Calu3 (cell line): Measurements from ENCODE around the gene CNPY1. TPM values are rescaled to one million over a fixed set of nuclear protein-coding genes. Genes with fewer than 3 reads are reported as not detected.

ENCODE experiments used
- BruUV-seq: library from RNA; stranded (reverse); fragments of 400-500 nt; replicated peaks from 2 replicates; lab custom pipeline; 2021; lab: Mats Ljungman, UMichigan
- CTCF ChIA-PET: fragments of 300-600 bp; sonication (Branson Sonifier 250); formaldehyde crosslinking; loops from one replicate; lab custom pipeline; 2022; ENCODE audit warnings: antibody characterized with exemption; lab: Charles Lee
- DNase-seq: peaks from one replicate; pipeline ENCODE4 v3.0.0; 2022
- H3K27ac Mint-ChIP-seq: one replicate; pipeline ENCODE4 v1.8.0; 2022; ENCODE audit warnings: mixed read lengths; ENCODE audit not compliant: unreplicated experiment
- H3K27me3 Mint-ChIP-seq: one replicate; pipeline ENCODE4 v1.8.0; 2022; ENCODE audit warnings: mixed read lengths; ENCODE audit not compliant: unreplicated experiment
- H3K36me3 Mint-ChIP-seq: one replicate; pipeline ENCODE4 v1.8.0; 2022; ENCODE audit warnings: mild to moderate bottlenecking, moderate library complexity, mixed read lengths; ENCODE audit not compliant: insufficient read depth, unreplicated experiment
- H3K4me1 Mint-ChIP-seq: one replicate; pipeline ENCODE4 v1.8.0; 2022; ENCODE audit warnings: mild to moderate bottlenecking, low read depth, mixed read lengths; ENCODE audit not compliant: unreplicated experiment
- H3K4me3 Mint-ChIP-seq: one replicate; pipeline ENCODE4 v1.8.0; 2022; ENCODE audit warnings: mild to moderate bottlenecking, low read depth, moderate library complexity, mixed read lengths; ENCODE audit not compliant: unreplicated experiment
- H3K9me3 Mint-ChIP-seq: one replicate; pipeline ENCODE4 v1.8.0; 2022; ENCODE audit warnings: low read depth, mixed read lengths; ENCODE audit not compliant: unreplicated experiment
- intact Hi-C: fragments of 100-400 bp; cut with micrococcal nuclease; formaldehyde crosslinking; loops from one replicate; pipeline ENCODE4 v1.10.0; 2022; ENCODE audit not compliant: unreplicated experiment
- total RNA-seq: library from RNA; stranded (reverse); gene quantifications from 2 replicates; pipeline ENCODE4 v1.2.3, GENCODE V29; 2022
- TF ChIP-seq, protein P1 (sequence below): fragments of 200-600 bp; IDR thresholded peaks from one replicate; pipeline ENCODE4 v1.8.0; 2022; ENCODE audit warnings: antibody characterized with exemption; ENCODE audit not compliant: unreplicated experiment

CNPY1 gene
- total RNA-seq, 1 experiment from 2014 or later = not detected

DNA sequence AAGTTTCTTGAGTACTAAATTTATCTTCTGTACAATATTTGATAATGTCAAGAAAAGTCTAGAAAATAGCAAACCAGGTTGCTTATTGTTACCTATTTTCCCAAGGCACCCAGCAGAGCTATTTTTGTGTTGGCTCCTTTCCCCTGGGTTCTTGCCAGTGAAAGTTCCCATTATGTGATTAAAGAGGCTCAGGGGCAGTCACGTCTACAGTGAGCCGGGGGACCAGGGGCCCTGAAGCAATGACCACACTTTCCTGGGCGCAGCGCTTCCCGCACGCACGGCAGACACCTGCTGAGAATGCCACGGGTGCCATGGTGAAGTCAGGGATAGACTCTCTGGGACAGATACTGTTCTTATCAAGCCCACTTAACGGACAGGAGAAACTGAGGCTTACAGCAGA, 10.4 kb upstream of the CNPY1 start:
- no peak overlapping the region for H3K4me3 Mint-ChIP-seq
- no peaks in the 10 kb centered on the region for H3K4me1 Mint-ChIP-seq
- no TSS peak for BruUV-seq
- CTCF ChIA-PET = interaction anchor here (1.0 kb wide), 1 partner anchor 139 kb away, joined by 3 read pairs; no protein-coding TSS in a partner anchor
- intact Hi-C loops = no loop called here
- peaks cover 42% of the 10 kb centered on the region for H3K27me3 Mint-ChIP-seq
- H3K36me3 Mint-ChIP-seq = no peaks in the 10 kb centered on the region
- TF ChIP-seq, protein P1, sequence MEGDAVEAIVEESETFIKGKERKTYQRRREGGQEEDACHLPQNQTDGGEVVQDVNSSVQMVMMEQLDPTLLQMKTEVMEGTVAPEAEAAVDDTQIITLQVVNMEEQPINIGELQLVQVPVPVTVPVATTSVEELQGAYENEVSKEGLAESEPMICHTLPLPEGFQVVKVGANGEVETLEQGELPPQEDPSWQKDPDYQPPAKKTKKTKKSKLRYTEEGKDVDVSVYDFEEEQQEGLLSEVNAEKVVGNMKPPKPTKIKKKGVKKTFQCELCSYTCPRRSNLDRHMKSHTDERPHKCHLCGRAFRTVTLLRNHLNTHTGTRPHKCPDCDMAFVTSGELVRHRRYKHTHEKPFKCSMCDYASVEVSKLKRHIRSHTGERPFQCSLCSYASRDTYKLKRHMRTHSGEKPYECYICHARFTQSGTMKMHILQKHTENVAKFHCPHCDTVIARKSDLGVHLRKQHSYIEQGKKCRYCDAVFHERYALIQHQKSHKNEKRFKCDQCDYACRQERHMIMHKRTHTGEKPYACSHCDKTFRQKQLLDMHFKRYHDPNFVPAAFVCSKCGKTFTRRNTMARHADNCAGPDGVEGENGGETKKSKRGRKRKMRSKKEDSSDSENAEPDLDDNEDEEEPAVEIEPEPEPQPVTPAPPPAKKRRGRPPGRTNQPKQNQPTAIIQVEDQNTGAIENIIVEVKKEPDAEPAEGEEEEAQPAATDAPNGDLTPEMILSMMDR = no peak
- H3K9me3 Mint-ChIP-seq = no peaks in the 10 kb centered on the region
- no peak overlapping the region for H3K27ac Mint-ChIP-seq
- DNase-seq = no peak

DNA sequence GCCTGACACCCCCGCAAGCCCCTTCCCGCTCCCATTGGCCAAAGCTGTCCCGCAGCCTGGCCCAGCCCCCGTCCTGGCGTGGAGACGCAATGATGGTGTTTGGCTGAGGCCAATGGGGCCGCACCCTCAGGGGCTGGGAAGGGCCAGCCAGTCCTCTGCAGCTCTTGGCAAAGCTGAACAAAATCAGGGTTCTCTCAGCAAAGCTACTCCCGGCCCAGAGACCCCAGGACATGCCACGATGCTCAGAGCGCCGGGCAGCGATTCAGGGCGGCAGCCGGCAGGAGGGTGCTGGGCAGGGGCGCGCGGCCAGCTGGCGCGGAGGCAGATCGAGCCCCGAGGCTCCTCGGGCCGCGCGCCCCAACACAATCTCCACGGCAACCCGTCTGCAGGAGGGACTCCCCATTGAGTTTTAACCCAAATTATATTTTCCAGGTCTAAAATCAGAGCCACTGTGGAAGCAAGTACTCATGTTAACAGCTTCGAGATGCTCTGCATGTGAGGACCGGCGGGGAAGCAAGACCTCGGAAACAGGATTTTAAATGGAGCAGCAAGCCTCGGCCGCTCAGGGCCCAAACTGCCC, 8.8 kb upstream of the CNPY1 start:
- intact Hi-C loops = no loop called here
- no peak overlapping the region for H3K4me3 Mint-ChIP-seq
- CTCF ChIA-PET = interaction anchor here (0.6 kb wide), 1 partner anchor 179 kb away, joined by 3 read pairs; no protein-coding TSS in a partner anchor
- TF ChIP-seq, protein P1 = no peak
- no peaks in the 10 kb centered on the region for H3K4me1 Mint-ChIP-seq
- no peaks in the 10 kb centered on the region for H3K36me3 Mint-ChIP-seq
- no peak for DNase-seq
- peaks cover 41% of the 10 kb centered on the region for H3K27me3 Mint-ChIP-seq
- no peaks in the 10 kb centered on the region for H3K9me3 Mint-ChIP-seq
- no TSS peak for BruUV-seq
- no peak overlapping the region for H3K27ac Mint-ChIP-seq

DNA sequence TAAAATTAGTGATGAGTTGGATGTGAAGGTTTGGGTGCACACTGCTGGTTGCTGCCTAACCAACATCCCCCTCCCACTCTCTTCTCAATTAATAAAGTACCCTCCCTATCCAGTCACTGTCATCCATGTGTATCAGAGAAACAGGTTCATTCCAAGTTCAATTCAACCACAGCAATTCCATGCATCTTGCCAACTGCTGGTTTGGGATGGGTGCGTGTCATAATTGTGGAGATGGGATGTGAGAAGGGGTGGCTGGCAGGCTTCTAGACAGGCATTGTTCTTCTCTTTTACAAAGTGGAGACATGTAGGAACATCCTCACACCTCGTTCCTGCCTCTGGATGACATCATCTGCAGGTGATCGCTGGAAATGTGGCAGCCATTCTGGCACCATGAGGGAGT, 7.5 kb upstream of the CNPY1 start:
- H3K27me3 Mint-ChIP-seq = peaks cover 43% of the 10 kb centered on the region
- no TSS peak for BruUV-seq

DNA sequence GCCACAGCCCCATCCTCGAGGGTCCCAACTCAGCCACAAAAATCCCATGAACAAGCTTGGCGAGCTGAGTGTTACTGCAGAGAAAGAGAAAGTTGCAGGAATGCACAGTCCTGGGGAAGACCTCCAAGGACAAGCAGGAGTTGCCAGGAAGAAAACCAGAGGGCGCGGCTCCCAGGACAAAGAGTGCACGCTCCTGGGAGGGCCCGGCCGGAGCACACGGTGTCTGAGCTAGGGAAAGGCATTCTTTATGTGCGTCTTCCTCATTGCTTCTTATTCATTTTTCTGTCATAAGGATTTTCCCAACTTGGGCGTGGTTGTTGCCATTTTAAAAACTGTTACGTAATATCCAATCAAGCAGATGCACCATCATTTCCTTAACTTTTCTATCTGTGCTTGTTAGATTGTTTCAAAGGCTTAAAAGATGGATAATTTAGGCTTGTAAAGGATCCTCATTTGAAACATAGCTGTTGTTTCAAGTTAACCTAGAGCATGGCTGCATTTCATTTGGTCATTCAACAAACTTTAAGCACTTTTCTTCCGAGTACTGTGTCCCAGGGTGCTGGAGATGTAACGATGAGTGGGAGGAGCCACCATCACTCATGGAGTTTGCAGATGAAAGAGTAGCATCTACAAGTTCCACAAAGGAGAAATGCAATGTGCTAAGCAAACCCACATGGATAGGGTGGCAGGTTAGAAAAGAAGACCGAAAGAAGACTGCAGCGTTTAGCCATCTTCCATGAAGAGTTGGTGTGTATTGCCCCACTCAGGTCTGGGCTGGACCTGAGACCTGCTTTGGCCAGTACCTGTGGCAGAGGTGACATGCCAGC, 5.6 kb upstream of the CNPY1 start:
- no peaks in the 10 kb centered on the region for H3K4me1 Mint-ChIP-seq
- H3K4me3 Mint-ChIP-seq = no peak overlapping the region
- no peak for DNase-seq
- BruUV-seq = no TSS peak
- no peaks in the 10 kb centered on the region for H3K9me3 Mint-ChIP-seq
- no peak overlapping the region for H3K27ac Mint-ChIP-seq
- no peaks in the 10 kb centered on the region for H3K36me3 Mint-ChIP-seq
- TF ChIP-seq, protein P1 = no peak
- intact Hi-C loops = no loop called here
- CTCF ChIA-PET = no interaction called here
- H3K27me3 Mint-ChIP-seq = peaks cover 61% of the 10 kb centered on the region

More for the DNA sequence above, 7.5 kb upstream of the CNPY1 start:
- no peak overlapping the region for H3K4me3 Mint-ChIP-seq
- intact Hi-C loops = no loop called here
- CTCF ChIA-PET = no interaction called here
- no peaks in the 10 kb centered on the region for H3K9me3 Mint-ChIP-seq
- TF ChIP-seq, protein P1 = no peak
- no peaks in the 10 kb centered on the region for H3K36me3 Mint-ChIP-seq
- H3K27ac Mint-ChIP-seq = no peak overlapping the region
- H3K4me1 Mint-ChIP-seq = no peaks in the 10 kb centered on the region
- DNase-seq = no peak
